ENCODE measurements around the gene OR6C4. TPM values are rescaled to one million over a fixed set of nuclear protein-coding genes. Genes with fewer than 3 reads are reported as not detected.
"Not testable (repeated sequence)": the region's sequence is repeated elsewhere in the genome, so short reads cannot be mapped to it uniquely, and the experiment has no call there.

OR6C4 gene
- not detected in 2 replicates for total RNA-seq (2014; rRNA removed; shearing (Covaris generic))

DNA sequence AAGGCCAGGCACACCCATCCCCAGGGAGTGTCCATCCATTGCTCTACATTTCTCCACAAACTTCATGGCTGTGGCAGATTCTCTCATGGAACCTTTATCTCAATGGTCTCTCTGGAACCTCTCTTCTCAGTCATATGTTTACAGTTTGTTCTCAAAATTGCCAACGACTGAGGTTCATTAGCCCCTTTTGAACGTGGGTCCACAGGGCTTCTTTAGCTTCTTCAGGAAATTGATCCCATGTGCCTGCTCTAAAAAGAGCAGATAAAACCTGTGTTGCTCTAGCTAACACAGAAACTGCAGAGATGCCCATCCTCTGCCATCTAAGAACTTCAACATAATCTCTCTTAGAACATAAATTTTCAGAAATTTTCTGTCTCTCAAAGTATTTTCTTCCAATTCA is at the start of gene OR6C4:
TSS of gene OR6C4 (plus strand) at position 301 of the 400 bp plus-strand sequence. CDS start 1,625 bp downstream, outside the sequence.
- DNase-seq (ENCODE audit: low read depth) = no peak

DNA sequence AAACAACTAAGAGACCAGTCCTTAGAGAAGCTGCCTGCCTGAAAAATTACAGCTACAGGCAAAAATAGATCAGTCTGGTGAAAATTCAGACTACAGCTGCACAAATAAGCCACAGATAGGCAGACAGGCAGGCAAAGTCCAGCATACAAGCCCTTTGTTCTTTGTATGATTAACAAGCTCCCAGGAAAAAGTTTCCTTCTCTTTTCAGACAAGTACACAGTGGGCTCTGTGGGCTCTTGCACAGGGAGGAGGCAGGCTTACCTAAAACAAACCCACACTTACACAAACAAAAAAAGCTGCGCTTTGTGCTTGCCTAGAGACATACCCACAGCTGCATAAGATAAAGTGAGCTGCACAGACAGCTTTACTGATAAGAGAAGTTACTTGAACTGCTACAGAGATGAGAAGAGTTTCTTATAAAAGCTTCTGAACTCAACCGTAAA is 49.6 kb upstream of the OR6C4 start:
- DNase-seq (ENCODE audit: low read depth) = no peak

DNA sequence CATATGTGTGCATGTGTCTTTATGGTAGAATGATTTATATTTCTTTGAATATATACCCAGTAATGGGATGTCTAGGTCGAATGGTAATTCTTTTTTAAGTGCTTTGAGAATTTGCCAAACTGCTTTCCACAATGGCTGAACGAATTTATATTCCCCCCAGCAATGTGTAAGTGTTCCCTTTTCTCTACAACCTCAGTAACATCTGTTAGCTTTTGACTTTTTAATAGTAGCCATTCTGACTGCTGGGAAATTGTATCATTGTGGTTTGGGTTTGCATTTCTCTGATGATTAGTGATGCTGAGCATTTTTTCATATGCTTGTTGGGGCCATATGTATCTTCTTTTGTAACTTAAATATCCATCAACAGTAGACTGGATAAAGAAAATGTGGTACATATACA is 47.8 kb upstream of the OR6C4 start:
- no peak for DNase-seq (ENCODE audit: low read depth)

DNA sequence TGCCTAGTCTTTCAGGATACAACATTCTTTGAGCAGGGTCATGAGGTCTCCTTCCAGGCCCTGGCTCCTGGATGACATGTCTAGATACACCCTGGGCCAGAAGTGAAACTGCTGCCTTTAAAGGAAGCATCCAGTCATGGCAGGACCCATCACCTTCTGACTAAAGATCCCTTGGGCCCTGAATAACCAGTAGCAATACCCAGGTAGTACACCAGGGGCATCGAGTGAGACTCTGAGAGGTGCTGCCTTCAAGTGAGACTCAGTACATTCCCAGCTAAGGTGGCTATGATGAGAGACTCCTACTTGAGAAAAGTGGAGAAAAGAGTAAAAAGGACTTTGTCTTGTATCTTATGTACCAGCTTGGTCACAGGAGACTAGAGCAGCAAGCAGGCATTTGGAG is 33.7 kb upstream of the OR6C4 start:
- no peak for DNase-seq (ENCODE audit: low read depth)

DNA sequence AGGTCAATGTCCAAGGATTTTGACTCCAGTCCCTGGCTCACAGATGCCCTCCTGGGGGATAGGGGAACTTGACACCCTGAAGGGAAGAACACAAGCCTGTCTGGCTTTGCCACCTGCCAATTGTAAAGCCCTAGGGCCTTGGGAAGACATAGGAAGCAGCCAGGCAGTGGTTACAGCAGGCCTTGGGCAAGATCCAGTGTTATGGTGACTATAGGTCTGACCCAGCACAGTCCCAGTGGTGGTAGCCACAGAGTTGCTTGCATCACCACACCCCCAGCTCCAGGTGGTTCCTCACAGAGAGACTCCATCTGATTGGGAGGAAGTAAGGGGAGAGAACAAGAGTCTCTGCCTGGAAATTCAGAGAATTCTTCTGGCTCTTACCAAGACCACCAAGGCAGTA is 33.0 kb upstream of the OR6C4 start:
- no peak for DNase-seq (ENCODE audit: low read depth)

DNA sequence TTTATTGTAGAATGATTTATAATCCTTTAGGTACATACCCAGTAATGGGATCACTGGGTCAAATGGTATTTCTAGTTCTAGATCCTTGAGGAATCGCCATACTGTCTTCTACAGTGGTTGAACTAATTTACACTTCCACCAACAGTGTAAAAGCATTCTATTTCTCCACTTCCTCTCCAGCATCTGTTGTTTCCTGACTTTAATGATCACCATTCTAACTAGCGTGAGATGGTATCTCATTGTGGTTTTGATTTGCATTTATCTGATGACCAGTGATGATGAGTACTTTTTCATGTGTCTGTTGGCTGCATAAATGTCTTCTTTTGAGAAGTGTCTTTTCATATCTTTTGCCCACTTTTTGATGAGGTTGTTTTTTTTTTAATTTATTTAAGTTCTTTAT is 1.2 kb upstream of the OR6C4 start:
- not testable (repeated sequence) for DNase-seq (ENCODE audit: low read depth)

DNA sequence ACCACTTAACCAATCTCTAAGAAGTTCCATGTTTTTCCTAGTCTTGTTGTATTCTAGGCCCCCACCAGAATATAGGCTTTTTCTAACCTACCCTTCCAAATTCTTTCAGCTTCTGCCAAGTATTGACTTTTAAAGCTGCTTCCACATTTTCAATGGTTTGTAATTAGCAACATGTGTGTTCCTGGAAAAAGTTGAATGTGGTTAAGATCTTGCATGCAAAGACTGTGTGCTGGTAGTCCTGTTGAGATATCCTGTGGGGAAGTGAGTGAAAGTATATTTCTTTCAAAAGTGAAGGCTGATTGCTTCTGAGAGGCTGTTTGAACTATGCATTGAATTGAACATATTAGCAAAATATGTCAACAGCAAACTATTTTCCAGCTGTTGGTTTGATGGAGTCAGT is 646 bp upstream of the OR6C4 start:
- DNase-seq (ENCODE audit: low read depth) = no peak

DNA sequence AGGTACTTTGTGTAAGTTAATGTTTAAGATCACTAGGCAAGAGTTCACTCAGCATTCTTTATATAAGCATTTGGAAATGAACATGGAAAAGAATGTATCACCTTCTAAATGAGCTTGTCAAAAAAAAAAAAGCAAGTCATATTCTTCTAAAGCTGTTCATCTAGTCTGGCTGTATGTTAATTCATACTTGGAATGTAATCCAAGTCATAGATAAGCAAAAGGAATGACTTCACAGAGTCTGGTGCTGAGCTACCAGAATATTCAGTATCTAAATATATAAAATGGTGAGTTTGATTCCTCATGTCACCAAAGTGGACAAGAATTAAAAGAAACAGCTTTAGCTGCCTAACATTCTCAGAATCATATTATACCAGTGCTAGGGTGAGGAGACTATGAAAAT is 4.9 kb downstream of the OR6C4 start:
- DNase-seq (ENCODE audit: low read depth) = no peak

DNA sequence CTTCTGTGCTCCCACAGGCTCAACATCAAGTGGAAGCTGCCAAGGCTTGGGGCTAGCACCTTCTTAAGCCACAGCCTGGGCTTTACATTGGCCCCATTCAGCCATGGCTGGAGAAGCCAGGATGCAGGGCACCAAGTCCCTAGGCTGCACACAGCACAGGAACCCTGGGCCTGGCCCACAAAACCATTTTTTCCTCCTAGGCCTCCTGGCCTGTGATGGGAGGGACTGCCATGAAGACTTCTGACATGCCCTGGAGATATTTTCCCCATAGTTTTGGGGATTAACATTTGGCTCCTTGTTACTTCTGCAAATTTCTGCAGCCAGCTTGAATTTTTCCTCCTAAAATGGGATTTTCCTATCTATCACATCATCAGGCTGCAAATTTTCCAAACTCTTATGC is 20.7 kb downstream of the OR6C4 start:
- DNase-seq (ENCODE audit: low read depth) = not testable (repeated sequence)

DNA sequence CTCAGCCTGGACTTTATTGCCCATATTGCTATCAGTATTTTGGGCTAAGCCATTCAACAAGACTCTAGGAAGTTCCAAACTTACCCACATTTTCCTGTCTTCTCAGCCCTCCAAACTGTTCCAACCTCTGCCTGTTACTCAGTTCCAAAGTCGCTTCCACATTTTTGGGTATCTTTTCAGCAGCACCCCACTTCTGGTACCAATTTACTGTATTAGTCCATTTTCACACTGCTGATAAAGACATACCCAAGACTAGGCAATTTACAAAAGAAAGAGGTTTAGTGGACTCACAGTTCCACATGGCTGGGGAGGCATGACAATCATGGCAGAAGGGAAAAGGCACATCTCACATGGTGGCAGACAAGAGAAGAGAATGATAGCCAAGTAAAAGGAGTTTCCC is 21.3 kb downstream of the OR6C4 start:
- not testable (repeated sequence) for DNase-seq (ENCODE audit: low read depth)

DNA sequence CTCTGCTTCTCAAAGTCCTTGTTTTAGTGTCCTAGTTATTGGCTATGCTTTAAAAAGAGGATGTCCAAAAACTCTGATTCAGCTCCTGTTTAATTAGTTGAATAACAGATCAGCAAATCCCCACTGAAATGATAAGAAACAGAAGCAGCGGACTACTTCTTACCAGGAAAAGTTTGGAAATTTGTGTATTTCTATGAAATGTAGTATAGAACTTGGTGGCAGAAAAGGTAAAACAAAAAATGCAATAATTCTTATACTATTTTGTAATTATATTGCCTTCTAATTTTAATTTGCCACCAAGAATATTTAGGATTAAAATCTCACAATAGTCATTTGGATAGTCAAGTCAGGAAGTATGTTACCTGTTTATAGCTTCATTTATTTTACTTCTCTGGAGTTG is 22.8 kb downstream of the OR6C4 start, which contains the start of gene OR2AP1:
TSS of gene OR2AP1 (plus strand) at position 301 of the 400 bp plus-strand sequence. CDS start 1,947 bp downstream, outside the sequence.
- no peak for DNase-seq (ENCODE audit: low read depth)

DNA sequence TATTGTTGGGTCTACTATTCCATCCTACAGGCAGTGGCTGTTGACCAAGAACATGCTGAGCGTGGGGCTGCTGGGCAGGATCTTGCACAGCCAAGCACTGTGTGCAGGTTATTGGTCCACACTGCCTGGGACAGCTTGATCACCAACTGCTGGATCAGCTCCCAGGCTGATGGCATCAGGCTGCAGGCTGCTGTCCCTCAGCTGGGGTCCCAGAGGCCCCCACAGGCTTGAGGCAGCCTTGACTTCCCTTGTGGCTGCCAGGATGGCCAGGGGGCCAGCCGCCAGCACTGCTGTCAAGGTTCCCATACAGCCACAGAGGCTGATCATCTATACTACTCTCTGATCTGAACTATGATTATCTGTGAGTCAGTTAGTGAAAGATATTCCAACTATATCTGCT is 32.7 kb downstream of the OR6C4 start:
- DNase-seq (ENCODE audit: low read depth) = no peak

DNA sequence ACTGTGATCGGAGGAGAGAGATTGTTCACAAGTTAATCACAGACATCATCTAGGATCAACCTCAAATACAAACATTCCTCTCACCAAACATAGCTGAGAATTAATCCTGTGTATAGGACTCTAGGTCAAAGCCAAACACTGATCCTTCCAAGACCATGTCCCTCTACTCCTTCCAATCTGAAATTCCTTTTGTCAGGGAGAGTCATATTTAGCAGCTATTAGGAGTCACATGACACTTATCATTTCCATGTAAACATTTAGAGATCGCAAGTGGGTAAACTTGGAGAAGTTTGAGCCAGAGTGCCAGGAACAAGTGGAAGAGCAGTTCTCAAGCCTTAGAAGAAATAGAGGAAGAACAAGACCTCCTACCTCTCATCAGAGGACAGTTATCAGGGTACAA is 36.4 kb downstream of the OR6C4 start:
- DNase-seq (ENCODE audit: low read depth) = no peak

DNA sequence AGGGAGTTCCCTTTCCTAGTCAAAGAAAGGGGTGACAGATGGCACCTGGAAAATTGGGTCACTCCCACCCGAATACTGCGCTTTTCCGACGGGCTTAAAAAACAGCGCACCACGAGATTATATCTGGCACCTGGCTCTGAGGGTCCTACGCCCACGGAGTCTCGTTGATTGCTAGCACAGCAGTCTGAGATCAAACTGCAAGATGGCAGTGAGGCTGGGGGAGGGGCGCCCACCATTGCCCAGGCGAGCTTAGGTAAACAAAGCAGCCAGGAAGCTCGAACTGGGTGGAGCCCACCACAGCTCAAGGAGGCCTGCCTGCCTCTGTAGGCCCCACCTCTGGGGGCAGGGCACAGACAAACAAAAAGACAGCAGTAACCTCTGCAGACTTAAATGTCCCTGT is 40.8 kb downstream of the OR6C4 start:
- not testable (repeated sequence) for DNase-seq (ENCODE audit: low read depth)

Other genes with a start within 250 kb of the OR6C4 start
- gene OR6C1, start 235.3 kb upstream of the OR6C4 start, total RNA-seq (2014; rRNA removed; shearing (Covaris generic)) = not detected in 2 replicates
- gene OR6C3, start 218.9 kb upstream of the OR6C4 start, total RNA-seq (2014; rRNA removed; shearing (Covaris generic)) = not detected in 2 replicates
- gene OR6C75, start 186.6 kb upstream of the OR6C4 start, total RNA-seq (2014; rRNA removed; shearing (Covaris generic)) = not detected in 2 replicates
- gene OR6C65, start 149.1 kb upstream of the OR6C4 start, total RNA-seq (2014; rRNA removed; shearing (Covaris generic)) = not detected in 2 replicates
- not detected in 2 replicates for gene OR6C76, start 123.3 kb upstream of the OR6C4 start, total RNA-seq (2014; rRNA removed; shearing (Covaris generic))
- gene OR6C2, start 105.5 kb upstream of the OR6C4 start, total RNA-seq (2014; rRNA removed; shearing (Covaris generic)) = not detected in 2 replicates
- 0.29 TPM in 1 of 2 replicates, not detected in the other for gene OR6C70, start 79.5 kb upstream of the OR6C4 start, total RNA-seq (2014; rRNA removed; shearing (Covaris generic))
- not detected in 2 replicates for gene OR6C68, start 57.2 kb upstream of the OR6C4 start, total RNA-seq (2014; rRNA removed; shearing (Covaris generic))
- gene OR2AP1, start 22.9 kb downstream of the OR6C4 start, total RNA-seq (2014; rRNA removed; shearing (Covaris generic)) = not detected in 2 replicates
- not detected in 2 replicates for gene OR10P1, start 87.3 kb downstream of the OR6C4 start, total RNA-seq (2014; rRNA removed; shearing (Covaris generic))
- 2.4 and 3.4 TPM in 2 replicates for gene ITGA7, start 158.3 kb downstream of the OR6C4 start, total RNA-seq (2014; rRNA removed; shearing (Covaris generic))
- gene BLOC1S1, start 166.4 kb downstream of the OR6C4 start, total RNA-seq (2014; rRNA removed; shearing (Covaris generic)) = 112 and 135 TPM in 2 replicates
- 2.2 and 4.5 TPM in 2 replicates for gene RDH5, start 170.8 kb downstream of the OR6C4 start, total RNA-seq (2014; rRNA removed; shearing (Covaris generic))
- gene CD63, start 179.4 kb downstream of the OR6C4 start, total RNA-seq (2014; rRNA removed; shearing (Covaris generic)) = 638 and 824 TPM in 2 replicates
- 1.5 and 2.5 TPM in 2 replicates for gene GDF11, start 193.5 kb downstream of the OR6C4 start, total RNA-seq (2014; rRNA removed; shearing (Covaris generic))

Data from Daoy (cell line).